Stimulated activated CD8-positive, alpha-beta memory T cell treated with anti-CD3 and anti-CD28 coated beads, Interleukin-7, amount 100 ng/mL, for 1 hour (primary cell): ENCODE measurements around the gene UBE2C.

Source experiments
- DNase-seq, 2 donors: peaks; one replicate each; pipeline ENCODE4 v3.0.0-alpha.2; 2020; ENCODE audit warnings: low read depth in 2 of 2

The UBE2C gene

DNA sequence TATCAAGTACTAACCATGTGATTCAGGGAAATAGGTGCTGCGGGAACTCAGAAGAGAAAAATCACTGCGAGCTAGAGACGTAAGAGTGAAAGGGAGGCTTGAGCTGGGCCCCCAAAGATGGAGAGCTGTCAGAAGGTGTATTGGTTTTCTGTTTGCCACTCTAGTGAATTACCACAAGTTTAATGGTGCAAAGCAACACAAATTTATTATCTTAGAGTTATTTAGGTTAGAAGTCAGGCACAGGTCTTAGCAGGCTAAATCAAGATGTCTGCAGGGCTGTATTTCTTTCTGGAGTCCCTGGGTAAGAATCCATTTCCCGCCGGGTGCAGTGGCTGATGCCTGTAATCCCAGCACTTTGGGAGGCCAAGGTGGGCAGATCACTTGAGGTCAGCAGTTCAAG lies 47.5 kb downstream of the UBE2C start:
- DNase-seq = no peak

- no peak for DNase-seq
Observed at GRCh38 chr20:45860560-45861220, 48.2 kb downstream of the UBE2C start.

GRCh38 chr20:45861221-45862075 lies 49.0 kb downstream of the UBE2C start:
- no peak for DNase-seq

GRCh38 chr20:45863543-45864470 lies 51.4 kb downstream of the UBE2C start:
- DNase-seq = no peak

DNA sequence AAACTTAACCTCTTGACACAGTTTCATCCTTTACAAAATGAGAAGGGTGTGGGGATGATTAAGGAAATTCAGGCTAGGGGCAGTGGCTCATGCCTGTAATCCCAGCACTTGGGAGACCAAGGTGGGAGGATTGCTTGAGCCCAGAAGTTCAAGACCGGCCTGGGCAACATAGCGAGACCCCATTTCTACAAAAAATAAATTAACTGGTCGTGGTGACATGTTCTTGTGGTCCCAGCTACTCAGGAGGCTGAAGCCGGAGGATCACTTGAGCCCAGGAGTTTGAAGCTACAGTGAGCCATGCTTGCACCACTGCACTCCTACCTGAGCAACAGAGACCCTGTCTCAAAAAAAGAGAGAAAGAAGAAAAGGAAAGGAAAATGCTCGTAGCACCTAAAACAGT lies 54.0 kb downstream of the UBE2C start:
- DNase-seq = no peak
